ENCODE data around the gene TUBA8.

GRCh38 chr22:18130699-18131429, 20.3 kb downstream of the TUBA8 start:
- TF ChIP-seq SP1 (CRISPR knock-in tag; conservative IDR thresholded peaks at IDR 0.05) (no peak), CTCF (IDR thresholded peaks at IDR 0.05) (no peak), FOXP4 (CRISPR knock-in tag; IDR thresholded peaks at IDR 0.05) (no peak), IRF2 (CRISPR knock-in tag; IDR thresholded peaks at IDR 0.05; ENCODE audit: borderline replicate concordance, low read depth) (no peak), JUN (CRISPR knock-in tag; IDR thresholded peaks at IDR 0.05) (no peak), GRHL2 (CRISPR knock-in tag; IDR thresholded peaks at IDR 0.05; ENCODE audit: insufficient replicate concordance, severe bottlenecking) (no peak), TEAD1 (CRISPR knock-in tag; IDR thresholded peaks at IDR 0.05) (no peak), RORB (CRISPR knock-in tag; IDR thresholded peaks at IDR 0.05) (no peak), MLX (CRISPR knock-in tag; IDR thresholded peaks at IDR 0.05) (no peak), IRF1 (CRISPR knock-in tag; IDR thresholded peaks at IDR 0.05) (no peak), ATF1 (CRISPR knock-in tag; IDR thresholded peaks at IDR 0.05) (no peak)
